ENCODE results near the gene P3R3URF.

The P3R3URF gene

GRCh38 chr1:46172321-46172720 lies 4.0 kb downstream of the P3R3URF start:
- DNase-seq (ENCODE audit: low read depth in 3 of 3) = no peak

DNA sequence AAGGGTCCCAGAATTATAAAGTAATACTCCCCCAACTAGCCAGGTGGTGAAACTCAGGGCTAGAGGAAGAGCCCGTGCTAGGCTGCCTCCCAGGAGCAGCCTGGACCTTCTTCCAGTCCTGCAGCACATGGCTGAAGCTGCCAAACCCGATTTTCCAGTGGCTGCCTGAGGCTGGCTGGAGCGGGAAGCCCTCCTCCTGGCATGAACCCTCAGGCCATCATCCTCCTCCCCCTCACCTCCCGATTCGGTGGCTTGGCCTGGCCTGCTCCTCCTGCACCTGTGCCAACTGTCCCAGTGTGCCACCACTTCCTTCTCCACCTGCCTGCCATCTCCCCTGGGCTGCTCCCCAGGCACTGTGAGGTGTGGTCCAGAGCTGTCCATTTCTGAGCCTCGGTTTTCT lies 4.4 kb downstream of the P3R3URF start:
- no peak for DNase-seq (ENCODE audit: low read depth in 3 of 3)

DNA sequence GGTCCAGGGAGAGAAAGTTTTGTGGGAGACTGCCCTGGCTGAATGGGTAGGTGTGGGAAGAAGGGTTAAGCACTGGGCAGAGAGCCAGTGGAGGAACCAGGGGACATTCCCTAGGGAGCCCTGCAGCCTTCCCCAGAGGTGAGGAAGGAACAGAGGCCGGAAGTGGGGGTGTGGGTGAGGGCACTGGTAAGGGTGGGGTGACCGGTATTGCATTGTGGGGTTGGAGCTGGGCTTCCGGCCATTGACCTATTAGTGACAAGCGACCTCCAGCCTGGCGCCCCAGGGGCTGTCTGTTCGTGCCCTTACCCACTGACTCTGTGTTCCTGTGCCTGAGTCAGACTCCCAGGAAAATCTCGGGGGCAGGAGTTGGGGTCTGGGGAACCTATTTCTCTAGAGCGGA lies 4.9 kb downstream of the P3R3URF start:
- DNase-seq (ENCODE audit: low read depth in 3 of 3) = no peak

GRCh38 chr1:46169811-46170454 lies 6.4 kb downstream of the P3R3URF start:
- no peak for DNase-seq (ENCODE audit: low read depth in 3 of 3)

GRCh38 chr1:46168477-46168876 lies 7.8 kb downstream of the P3R3URF start:
- DNase-seq (ENCODE audit: low read depth in 3 of 3) = no peak

GRCh38 chr1:46166521-46167462 lies 9.5 kb downstream of the P3R3URF start:
- peak in 1 of 3 experiments; percentile 41 for DNase-seq (ENCODE audit: low read depth in 3 of 3)

DNA sequence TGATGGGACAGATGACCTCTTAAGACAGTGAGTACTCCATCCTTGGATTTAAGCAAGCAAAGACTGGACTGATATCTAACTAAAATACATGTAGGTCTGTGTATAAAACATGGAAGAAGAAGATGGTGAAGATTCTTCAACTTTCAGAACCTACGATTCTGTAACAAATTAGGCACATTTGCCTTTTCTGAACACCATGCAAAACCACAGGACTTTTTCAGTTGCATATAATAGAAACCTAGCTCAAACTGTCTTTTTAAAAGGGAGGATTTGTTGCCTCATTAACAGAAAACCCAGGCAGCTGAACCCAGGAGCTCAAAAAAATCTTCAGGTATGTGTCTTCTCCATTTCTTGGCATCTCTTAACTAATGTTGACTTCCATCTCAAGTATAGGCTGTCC lies 16.1 kb downstream of the P3R3URF start:
- no peak for DNase-seq (ENCODE audit: low read depth in 3 of 3)

GRCh38 chr1:46159516-46159915 lies 16.8 kb downstream of the P3R3URF start:
- no peak for DNase-seq (ENCODE audit: low read depth in 3 of 3)

- DNase-seq (ENCODE audit: low read depth in 3 of 3) = no peak
These were observed 17.7 kb downstream of the P3R3URF start for GRCh38 chr1:46158312-46159281.

DNA sequence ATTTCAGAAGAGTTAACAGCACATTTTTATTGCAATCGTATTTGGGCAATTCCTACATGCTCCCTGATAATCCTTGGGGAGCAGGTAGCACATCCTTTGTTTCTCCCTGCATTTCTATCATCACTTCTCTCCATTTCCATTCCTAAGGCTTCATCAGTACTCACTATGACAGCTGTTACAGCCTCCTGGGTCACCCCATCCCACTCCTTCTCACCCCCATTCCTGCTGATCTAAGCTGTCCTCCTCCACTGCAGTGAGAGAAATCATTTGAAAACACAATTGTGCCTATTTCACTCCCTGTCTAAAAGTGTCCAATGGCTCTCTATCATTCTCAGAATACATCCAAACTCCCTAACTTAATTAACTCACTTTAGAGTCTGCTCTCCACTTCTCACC lies 18.4 kb downstream of the P3R3URF start:
- no peak for DNase-seq (ENCODE audit: low read depth in 3 of 3)

DNA sequence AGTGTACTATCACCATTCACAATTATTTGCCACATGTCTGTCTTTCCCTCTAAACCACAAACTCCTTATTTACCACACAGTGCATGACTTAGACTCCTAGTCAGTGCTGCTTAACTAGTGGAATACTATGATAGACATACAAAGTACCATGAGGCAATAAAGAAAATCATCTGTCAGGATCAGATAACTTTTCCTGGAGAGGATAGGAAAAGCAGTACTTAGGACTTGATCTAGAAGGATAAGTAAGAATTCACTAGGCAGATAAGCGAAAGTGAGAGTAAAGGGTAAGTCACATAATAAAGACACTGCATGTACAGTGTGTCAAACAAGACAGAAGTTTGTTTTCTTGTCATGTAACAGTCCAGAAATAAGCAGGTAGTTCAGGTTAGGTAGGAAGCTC lies 22.6 kb downstream of the P3R3URF start:
- DNase-seq (ENCODE audit: low read depth in 3 of 3) = no peak

- no peak for DNase-seq (ENCODE audit: low read depth in 3 of 3)
These were observed 23.1 kb downstream of the P3R3URF start for GRCh38 chr1:46153228-46153627.

- DNase-seq (ENCODE audit: low read depth in 3 of 3) = no peak
These were observed 24.3 kb downstream of the P3R3URF start for GRCh38 chr1:46152016-46152415.

DNA sequence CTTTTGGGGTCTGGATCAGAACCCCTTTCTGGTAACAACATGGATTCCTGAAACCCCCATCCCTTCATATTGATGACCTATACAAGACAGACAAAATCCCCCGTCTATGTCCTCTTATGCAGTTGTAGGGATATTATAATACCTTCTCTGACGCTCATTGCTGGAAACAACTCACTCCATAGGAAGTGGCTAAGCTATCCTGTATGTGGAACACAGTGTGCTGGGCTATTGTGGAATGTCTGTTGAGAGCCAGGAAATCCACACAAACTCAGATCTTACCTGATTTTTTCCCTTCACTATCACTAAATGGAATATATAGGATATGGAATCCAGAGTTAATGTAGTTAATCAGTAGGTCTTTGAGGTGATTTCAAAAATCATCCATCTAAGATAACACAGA lies 26.2 kb downstream of the P3R3URF start:
- no peak for DNase-seq (ENCODE audit: low read depth in 3 of 3)

DNA sequence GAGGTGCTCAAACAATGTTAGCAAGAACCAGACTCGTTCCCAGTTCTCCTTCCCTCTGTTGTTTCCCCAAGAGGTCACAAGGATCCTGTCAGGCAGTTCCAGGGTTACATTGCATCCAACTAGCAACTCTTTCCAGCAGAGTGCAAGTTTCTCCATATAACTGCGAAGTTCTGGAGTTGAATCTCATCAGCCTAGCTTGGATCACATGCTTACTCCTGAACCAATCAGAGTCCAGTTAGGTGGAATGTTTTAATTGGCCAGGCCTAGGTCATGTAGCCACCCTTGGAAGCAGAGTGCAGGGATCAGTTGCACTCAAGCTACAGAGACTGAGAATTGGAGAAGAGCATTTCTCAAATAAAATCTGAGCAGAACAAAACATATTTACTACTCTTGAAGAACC lies 28.0 kb downstream of the P3R3URF start:
- no peak for DNase-seq (ENCODE audit: low read depth in 3 of 3)

DNA sequence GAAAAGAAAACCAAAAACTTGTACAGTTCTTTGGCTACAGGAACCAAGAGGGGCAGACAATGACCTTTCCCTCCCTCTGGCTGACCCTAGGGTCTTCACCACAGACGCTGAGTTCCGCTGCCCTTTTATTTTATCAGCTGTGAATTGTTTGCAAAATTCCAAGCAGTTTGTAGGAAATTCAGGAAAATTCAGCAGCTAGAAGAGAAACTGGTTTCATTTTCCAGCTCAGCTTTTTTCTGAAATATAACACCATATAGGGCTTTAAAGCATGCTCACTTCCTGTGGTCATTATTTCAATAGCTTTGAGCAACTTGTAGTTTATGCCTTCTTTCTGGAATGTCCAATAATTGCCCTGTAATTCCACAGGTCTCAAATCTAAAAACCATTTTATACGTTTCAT lies 38.4 kb downstream of the P3R3URF start:
- no peak for DNase-seq (ENCODE audit: low read depth in 3 of 3)

DNA sequence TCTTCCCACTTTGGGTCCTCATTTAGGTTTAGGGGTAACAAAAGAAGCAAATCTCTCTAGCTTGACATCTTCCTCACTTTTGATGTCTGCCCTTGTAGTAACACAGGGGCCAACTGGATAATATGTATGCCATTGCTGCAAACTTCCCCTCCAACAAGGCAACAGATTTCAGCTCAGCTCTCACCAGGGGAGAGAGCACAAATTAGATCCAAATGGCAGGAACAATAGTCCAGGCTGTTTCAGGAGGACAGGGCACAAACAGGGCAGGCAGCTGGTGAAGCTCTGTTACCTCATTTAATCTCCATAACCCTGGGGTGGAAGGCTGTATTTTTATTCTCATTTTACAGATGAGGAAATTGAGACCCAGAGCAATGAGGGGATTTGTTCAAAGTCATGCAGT lies 39.6 kb downstream of the P3R3URF start:
- DNase-seq (ENCODE audit: low read depth in 3 of 3) = no peak

- DNase-seq (ENCODE audit: low read depth in 3 of 3) = no peak
These were observed 41.5 kb downstream of the P3R3URF start for GRCh38 chr1:46134660-46135331.

DNA sequence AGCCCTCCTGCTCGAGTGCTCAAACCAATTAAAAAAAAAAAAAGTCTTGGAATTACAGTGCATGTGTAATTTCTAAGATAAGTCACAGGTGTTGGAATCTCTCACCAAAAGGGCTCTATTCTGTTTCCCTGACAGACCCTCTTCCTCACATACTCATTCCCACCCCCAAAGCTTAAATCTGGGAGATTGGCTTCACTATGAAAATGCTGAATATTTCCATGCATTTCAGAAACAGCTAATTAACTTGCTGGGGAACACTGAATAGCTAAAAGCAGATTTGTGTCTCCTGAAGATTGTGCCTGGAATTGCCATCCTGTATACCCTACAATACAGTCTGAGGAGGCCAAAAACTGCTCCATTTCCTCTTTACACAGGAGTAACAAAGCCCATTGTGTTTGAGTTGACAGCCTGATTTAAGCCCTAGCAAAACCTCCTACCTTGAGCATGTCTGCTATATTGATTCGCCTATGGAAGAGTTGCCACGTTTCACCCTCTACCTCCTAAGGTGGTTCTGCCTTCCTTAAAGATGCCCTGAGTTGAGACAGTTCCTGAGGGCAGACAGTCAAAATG lies 42.4 kb downstream of the P3R3URF start:
- DNase-seq (ENCODE audit: low read depth in 3 of 3) = no peak

DNA sequence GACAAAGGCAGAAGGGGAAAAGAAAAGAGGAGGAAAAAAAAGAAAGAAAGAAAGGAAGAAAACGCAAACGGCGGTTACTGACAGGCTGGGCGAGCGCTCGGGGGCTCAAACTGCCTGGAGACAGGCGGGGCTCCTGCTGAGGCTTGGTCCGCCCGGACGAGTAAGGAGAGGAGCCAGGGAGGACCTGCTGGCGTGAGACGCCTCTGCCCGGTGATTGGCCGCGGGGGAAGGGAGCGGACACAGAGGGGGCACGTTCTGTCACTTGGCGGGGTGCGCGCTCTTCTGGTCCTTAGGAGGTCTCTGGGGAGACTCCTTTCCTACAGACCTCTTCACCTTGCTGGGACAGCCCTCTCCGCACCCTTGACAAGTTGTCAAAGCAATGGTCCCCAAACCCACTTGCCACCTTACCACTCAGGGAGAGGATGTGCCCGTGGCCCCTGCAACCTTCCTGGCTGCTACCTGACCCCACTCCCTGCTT lies 43.1 kb downstream of the P3R3URF start:
- DNase-seq (ENCODE audit: low read depth in 3 of 3) = peak in 1 of 3 experiments; percentile 5
